Cortex of kidney (tissue), 1 donor: ENCODE data around the gene LAMA3.

Experiments
- DNase-seq: peaks from one replicate; lab custom pipeline; 2025; lab: John Stamatoyannopoulos, UW

LAMA3 gene

DNA sequence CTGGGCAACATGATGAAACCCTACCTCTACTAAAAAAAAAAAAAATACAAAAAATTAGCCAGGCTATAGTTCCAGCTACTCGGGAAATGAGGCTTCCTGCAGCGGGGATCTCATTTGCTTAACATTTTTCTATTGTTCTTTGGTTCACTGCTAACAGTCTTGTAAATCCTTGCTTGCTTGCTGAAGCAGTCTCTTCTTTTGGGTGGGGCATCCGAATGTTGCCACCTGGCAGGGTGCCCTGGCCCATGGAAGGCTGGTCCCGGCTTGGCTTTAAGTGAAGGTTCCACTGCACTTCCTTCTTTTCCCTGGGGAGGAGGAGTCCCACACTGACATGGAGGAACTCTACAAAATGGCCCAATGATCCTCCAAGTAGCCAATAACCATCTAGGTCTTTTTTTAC is 20.5 kb upstream of the LAMA3 start:
- no peak for DNase-seq

DNA sequence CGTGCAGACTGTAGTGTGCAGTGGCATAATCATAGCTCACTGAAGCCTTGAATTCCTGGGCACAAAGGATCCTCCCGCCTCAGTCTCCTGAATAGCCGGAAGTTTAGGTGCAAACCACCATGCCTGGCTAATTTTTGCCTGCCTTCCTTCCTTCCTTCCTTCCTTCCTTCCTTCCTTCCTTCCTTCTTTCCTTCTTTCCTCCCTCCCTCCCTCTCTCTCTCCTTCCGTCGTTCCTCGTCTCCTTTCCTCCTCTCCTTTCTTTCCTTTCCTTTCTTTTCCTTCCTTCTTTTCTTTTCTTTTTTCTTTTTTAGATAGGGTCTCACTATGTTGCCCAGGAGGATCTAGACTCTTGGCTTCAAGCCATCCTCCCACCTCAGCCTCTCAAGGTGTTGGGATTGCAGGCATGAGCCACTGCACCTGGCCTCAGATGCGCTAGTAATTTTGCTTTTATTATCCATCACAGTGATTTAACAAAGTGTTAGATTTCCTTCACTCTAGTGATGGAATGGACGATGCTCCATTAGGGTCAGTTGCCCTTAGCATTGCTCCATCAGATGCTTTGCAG is 20.0 kb upstream of the LAMA3 start:
- DNase-seq = no peak

DNA sequence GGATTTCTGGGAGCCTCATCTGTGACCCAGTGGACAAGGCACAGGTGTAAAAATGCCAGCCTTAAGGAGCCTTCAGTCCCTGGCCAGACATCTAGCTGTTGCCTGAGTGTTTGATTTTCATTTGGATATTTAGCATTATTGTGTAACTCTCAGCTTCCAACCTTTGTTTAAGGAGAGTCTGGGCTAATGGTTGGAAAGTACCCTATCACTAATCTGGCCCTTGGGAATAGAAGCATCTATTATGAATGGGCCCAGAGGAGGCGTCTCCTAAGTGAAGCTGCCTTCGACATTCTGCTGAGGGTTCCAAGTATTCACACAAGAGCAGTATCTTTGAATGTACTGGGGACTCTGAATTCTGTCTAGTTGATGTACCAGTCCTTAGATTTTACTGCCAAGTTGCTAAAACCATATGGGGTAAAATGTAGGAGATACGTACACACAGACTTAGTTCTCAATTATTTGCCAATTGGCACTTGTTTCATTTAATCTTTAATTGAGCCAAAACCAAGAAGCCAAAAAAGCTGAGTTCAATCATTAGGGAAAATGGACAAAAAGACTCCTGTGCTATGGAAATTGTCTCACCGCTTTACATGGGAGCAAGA is 19.3 kb upstream of the LAMA3 start:
- DNase-seq = no peak

DNA sequence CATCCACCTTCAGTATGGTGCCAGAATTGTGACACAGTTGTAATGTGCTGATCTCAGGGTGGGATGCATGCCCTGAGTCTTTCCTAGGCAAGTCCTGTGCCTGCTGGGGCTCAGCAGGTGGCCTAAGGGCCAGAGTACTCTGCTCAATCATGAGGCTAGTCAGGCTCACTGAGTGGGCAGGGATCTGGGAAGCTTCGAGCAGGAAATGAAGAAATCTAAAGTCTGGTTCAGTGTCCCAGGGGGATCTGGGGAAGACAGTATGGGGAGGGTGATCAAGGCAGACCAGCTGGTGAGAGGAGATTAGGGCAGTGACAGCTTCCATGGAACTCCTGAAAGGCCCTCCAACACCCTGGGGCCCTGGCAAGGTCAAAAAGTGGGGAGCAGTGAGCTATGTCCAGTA is 17.7 kb upstream of the LAMA3 start:
- DNase-seq = no peak

DNA sequence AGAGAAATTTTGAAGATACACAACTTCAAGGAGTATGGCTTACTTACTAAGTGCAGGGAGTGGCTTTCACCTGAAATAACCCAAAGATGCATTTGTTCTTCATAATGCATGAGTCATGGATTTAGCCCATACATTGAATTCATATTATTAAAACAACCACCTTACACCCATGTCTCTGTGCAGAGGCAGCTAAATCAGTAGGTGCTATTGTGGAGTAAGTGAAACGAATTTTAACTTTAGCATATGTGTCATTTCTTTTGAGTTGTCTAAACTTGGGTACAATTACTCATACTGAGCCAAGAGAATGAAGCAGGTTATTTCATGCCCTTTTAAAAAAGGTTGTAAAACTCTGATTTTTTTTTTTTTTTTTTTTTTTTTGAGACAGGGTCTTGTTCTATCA is 15.5 kb upstream of the LAMA3 start:
- no peak for DNase-seq

DNA sequence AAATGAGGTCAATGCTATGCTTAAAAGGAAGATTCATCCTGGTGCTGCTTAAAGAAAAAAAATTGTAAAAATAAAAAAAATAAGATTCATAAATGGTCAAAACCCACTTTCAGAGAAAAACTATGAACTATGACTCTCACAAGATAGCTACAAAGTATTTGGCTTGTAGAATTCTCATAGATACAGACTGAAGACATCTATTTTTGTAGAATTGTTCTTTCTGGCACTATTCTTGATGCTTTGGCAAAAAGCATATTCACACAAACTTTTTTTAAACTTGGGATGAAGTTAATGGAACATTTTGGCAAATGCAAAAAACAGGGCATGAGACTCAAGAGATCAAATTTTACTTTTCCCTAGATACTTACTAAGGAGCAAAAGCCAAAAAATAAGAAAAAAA is 14.0 kb upstream of the LAMA3 start:
- DNase-seq = no peak

DNA sequence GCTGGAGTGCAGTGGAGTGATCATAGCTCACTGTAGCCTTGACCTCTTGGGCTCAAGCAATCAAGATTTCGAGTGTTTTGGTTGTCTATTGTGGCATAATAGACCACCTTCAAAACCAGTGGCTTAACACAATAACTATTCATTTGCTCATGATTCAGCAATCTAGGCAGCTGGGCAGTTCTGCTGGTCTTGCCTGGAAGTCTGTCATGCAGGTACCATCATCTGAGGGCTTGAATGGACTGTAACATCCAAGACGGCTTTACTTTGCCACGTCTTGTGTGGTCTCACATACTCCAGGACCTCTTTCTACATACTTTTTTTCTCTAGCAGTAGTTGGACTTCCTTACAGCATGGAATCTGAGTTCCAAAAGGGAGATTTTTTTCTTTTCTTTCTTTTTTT is 13.4 kb upstream of the LAMA3 start:
- DNase-seq = no peak

DNA sequence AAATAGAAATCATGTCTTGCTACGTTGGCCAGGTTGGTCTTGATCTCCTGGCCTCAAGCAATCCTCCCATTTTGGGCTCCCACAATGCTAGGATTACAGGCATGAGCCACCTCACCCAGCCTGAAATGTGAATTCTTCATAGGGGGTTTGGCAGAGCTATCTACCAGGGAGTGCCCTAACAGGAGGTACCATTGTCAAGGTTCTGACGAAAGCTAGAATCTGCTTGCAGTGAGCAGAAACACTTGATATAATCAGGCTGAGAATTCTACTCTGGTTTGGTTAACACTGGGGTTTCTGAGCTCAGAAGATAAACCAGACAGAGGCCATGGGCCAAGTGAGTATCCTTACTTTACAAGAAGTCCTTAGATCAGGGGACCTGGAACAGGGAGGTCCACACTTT is 7.2 kb upstream of the LAMA3 start:
- no peak for DNase-seq

DNA sequence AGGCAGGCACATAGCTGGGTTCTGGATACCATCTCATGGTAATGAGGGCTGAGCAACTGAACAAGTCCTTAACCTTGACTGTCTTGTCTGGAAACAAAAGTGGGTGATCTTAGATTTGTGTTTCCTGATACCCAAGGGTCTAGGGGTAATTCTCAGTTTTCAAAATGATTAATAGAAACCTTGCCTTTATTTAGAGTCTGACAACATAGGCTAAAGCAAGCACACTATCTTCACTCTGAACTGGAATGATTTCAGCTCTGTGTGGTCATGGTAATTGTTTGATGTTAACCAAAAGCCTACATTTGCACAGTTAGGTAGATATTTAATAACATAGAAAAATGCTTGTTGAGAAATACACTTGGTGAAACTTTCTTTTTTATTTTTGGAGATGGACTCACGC is 6.8 kb upstream of the LAMA3 start:
- DNase-seq = no peak

DNA sequence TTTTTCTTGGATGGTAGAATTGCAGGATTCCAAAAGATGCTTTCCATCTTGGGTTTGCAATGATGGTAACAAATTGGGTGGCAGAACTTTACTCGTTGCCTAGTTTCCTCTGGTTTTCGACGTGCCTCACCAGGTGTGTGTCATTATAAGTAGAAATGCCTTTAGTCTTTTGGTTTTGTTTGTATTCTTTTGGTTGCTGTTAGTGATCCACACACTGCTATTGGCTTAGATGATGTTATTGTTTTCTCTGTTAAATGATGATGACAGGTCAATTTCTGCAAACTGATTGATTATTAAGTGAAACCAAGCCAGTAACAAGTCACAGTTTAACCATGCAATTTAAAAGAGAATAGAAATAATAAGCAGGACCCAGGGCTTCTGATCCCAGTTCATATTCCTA is 6.1 kb upstream of the LAMA3 start:
- no peak for DNase-seq

DNA sequence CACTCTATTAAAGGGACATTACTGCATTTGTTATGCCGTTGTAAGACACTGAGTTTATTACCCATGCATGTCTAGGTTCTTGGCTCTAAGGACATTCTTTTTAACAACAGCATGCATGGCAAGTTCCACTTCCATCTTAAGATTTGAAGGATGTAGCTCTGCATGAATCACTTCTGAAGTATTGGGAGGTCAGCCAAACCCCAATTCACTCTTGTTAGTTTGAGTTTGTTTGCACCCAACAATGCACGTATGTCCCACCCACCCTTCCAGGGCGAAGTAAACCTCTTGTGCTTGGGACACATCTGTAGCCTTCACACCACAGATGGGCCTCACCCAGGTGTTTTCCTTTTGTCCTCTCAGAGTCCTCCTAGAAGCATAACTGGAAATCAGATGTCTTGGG is 5.6 kb upstream of the LAMA3 start:
- no peak for DNase-seq

DNA sequence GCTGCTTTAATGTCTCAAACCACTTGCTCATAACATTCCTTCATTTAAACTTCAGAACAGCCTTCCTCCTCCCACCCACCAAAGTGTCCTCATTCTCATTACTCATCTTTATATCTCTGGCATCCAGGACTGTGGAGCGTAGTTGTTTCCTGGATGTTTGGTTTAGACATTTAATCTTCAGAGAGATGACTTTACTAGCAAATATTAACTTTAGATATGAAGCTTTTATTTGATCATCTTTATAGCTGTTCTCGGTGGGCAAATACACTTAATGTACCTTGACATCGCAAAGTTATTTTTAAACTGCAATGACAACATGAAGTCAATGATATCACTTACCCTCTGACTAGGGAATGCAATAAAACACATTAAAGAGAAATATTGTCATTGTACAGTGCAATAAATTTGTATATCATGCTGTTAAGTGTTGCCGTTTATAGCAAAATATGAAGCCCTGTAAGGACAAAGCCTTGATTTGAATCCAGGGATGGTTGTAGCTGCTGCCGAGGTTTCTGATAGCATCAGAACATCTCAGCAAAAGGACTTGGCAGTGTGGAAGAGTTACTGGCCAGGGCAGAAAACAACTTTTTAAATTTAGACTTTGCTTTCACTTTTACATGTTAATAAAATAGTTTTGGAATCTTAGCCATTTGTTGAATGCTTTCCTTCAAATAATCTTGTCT is 4.6 kb upstream of the LAMA3 start:
- DNase-seq = no peak

DNA sequence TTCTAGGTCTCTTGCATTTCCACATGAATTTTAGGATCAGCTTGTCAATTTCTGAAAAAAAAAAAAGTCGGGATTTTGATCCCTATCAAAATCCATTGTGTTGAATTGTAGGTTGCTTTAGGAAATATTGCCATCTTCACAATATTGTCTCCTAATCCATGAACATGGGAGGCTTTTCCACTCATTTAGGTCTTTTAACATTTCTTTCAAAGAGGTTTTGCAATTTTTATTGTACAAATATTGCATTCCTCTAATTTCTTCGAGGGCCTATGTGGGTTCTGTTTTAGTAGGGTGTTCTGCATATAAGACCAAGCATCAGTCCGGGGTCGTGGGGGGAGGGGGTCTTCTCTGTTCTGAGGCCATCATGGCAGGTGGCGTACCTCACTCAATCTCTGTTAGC is 725 bp upstream of the LAMA3 start:
- no peak for DNase-seq

DNA sequence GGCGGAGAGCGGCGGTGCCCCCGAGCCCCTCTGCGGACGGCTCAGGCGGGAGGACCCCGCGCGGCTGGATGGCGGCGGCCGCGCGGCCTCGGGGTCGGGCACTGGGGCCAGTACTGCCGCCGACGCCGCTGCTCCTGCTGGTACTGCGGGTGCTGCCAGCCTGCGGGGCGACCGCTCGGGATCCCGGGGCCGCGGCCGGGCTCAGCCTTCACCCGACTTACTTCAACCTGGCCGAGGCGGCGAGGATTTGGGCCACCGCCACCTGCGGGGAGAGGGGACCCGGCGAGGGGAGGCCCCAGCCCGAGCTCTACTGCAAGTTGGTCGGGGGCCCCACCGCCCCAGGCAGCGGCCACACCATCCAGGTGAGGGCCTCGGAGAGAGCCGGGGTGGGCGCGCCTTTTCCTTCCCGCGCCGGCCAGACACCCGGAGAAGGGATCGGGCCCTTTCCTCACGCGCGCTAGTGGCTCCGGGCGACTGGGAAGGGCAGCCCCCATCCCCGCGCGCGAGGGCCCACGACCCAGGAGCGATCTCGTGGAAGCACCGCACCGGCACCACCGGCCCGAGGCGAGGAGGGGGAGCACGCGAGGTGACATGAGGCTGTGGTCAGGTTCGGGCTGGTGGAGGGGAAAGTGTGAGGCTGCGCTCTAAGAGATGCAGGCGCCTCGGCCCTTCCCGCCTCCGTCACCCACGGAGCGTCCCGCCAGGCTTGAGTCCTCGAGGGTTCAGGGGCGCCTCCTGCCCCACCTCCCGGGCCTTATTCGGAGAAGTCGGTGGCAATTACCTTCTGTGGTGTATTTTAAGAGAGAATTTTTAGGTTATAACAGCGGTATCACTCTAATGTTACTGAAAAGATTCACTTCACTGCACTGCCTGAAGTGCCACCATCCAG is 607 bp downstream of the LAMA3 start:
- no peak for DNase-seq

DNA sequence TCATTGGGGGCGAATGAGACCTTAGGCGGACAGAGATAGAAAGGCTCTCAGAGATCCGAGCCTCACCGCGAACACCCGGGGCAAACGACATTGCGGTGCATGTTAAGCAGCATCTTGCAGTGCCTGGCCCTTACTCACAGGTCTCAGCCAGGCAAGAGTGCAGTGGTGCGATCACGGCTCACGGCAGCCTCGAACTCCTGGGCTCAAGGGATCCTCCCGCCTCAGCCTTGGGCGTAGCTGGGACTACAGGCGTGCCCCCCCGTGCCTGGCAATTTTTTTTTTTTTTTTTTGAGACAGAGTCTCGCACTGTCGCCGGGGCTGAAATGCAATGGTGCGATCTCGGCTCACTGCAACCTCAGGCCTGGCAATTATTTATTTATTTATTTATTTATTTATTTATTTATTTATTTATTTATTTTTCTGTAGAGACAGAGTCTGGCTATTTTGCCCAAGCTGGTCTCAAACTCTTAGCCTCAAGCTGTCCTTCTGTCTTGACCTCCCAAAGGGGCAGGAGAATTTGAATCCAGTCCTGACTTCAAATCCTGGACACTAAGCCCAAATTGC is 1.3 kb downstream of the LAMA3 start:
- DNase-seq = no peak

DNA sequence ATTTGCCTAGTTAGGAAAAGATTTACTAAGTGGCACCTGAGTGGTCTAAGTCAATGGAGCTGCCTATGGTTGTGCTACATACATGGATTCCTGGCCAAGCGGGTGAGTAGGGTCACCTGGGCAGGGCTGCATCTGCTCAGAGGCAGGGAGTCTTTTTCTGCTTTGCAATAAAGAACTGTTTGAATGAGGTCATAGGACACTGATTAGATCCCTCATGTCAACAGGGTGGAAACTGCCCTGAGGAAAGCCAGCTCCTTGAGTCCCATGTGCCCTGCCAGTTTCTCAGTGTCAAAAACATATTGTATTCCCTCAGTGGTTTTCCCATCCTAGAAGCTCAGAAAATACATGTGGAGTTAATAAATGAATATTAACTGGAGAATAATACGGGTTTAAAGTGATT is 4.6 kb downstream of the LAMA3 start:
- no peak for DNase-seq

DNA sequence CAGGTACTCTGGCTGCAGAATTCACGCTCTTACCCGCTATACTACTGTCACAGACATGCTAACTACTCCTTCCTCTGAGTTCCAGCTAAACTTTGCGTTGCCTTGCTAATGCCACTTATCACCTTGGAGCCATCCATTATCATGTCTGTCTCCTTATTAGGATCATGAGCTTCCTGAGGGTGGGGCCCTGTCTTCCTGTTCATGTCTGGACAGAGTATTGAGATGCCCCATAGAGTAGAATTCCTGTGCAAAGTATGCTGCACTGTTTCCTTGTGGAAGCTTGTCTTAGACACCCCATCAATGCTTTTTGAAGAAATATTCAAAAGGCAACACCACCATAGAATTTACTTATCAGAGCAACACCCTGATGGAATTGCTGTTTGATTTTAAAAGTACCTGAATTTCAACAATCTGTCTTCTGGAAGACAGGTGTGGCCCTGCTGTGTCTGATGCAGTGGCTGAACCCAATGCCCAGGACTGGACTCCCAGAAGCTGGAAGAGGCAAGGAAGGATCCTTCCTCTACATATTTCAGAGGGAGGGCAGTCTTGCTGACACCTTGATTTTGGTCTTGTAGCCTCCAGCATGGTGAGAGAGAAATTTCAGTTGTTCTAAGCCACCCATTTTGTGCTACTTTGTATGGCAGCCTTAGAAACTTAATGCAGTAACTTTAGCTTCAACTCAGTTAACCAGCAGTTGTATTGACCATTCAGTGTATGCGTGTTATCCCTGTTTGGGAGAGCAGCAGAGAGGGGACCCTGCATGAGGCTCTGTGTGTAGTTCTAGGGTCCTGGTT is 5.6 kb downstream of the LAMA3 start:
- DNase-seq = no peak

DNA sequence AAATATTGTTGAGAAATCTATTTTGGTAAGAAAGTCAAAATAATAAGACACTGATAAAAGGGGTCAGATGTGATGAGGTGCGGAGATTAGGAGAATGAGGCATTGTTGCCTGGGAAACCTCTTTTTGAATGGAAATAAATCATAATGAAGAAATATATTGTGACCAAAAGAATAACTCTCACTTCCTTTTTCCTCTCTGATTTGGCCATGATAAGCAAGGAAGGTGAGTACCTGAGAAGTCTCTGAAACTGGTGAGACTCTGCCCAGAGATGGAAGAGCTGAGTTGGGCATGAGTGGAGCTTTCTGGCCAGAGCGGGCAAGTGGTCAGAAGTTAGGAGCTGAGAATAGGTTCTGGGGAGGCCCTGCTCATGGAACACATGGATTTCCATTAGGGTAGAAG is 11.8 kb downstream of the LAMA3 start:
- no peak for DNase-seq

DNA sequence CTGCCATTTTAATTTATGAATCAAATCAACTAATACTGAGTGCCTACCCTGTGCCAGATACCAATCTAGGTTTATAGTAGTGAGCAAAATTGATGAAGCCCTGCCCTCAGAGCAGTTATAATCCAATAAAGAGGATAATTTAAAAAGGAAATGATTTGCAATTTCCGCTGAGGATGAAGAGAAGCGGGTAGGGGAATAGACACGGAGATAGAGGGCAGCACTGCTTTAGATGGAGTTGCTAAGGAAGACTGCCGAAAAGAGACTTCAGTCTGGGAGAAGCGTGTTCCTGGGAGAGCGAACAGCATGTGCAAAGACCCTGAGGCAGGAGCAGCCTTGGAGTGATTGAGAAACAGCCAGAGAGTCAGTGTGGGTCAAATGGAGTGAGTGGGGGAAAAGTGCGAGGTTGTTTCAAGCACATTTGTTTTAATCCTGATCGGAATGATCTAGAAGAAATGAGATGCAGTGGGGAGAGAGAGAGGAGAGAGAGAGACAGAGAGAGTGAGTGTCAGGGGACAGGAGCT is 12.4 kb downstream of the LAMA3 start:
- DNase-seq = no peak

DNA sequence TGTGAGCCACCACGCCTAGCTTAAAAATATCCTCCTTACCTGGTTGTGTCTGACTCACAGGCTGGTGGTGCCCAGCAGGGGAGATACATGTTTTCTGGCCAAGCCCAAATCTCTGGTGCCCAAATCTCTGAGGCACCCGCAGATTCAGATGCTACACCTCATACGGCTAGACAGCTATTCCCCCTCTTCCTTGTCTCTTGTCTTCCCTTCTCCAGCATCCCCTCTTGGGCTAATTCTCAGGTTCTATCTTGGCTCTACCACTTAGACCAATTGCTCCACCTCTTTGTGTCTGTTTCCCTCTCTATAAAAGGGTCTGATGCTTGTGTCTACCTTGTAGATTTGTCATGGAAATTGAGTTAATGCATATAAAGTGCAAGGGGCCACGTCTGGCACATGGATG is 13.4 kb downstream of the LAMA3 start:
- no peak for DNase-seq
